HepG2 (cell line): ENCODE data around the gene C10orf143. TPM values are rescaled to one million over a fixed set of nuclear protein-coding genes. Genes with fewer than 3 reads are reported as not detected.

ENCODE experiments used
- ARHGAP35 ChIP-seq: sonication (generic); formaldehyde crosslinking; IDR thresholded peaks from 2 replicates; pipeline ENCODE4 v1.9.0; 2022; ENCODE audit warnings: mild to moderate bottlenecking, inconsistent platforms, moderate library complexity, missing genetic modification reagents, borderline replicate concordance
- ESRRA ChIP-seq: sonication (generic); formaldehyde crosslinking; IDR thresholded peaks from 2 replicates; pipeline ENCODE4 v1.5.1; 2020; ENCODE audit warnings: mild to moderate bottlenecking, low read depth, missing genetic modification reagents
- GMEB1 ChIP-seq: sonication (generic); formaldehyde crosslinking; IDR thresholded peaks from 2 replicates; pipeline ENCODE4 v1.5.1; 2020; ENCODE audit warnings: missing genetic modification reagents, mild to moderate bottlenecking, borderline replicate concordance
- HOXA3 ChIP-seq: sonication (generic); formaldehyde crosslinking; IDR thresholded peaks from 2 replicates; pipeline ENCODE4 v1.5.0; 2020; ENCODE audit warnings: missing genetic modification reagents
- JUN ChIP-seq: sonication (generic); formaldehyde crosslinking; IDR thresholded peaks from 2 replicates; pipeline ENCODE4 v1.4.0; 2020; ENCODE audit warnings: mild to moderate bottlenecking, missing genetic modification reagents
- MED1 ChIP-seq: sonication (generic); formaldehyde crosslinking; IDR thresholded peaks from 2 replicates; pipeline ENCODE4 v1.4.0; 2020; ENCODE audit warnings: missing genetic modification reagents
- NPAS2 ChIP-seq: sonication (generic); formaldehyde crosslinking; IDR thresholded peaks from 2 replicates; pipeline ENCODE4 v1.8.0; 2022; ENCODE audit warnings: mild to moderate bottlenecking, missing genetic modification reagents, borderline replicate concordance
- NR2C2 ChIP-seq: sonication (generic); formaldehyde crosslinking; IDR thresholded peaks from 2 replicates; pipeline ENCODE4 v1.4.0; 2020; ENCODE audit warnings: missing genetic modification reagents, mild to moderate bottlenecking, moderate library complexity, borderline replicate concordance
- POGK ChIP-seq: sonication (generic); formaldehyde crosslinking; conservative IDR thresholded peaks from 2 replicates; pipeline ENCODE4 v1.8.0; 2022; ENCODE audit warnings: mild to moderate bottlenecking, moderate library complexity, missing genetic modification reagents
- POGZ ChIP-seq: sonication (generic); formaldehyde crosslinking; IDR thresholded peaks from 2 replicates; pipeline ENCODE4 v1.4.0; 2020; ENCODE audit warnings: mild to moderate bottlenecking, missing genetic modification reagents
- RAD51 ChIP-seq: fragments of 450-650 bp; IDR thresholded peaks from 2 replicates; pipeline ENCODE4 v1.6.1; 2016; ENCODE audit warnings: borderline replicate concordance
- ZBTB39 ChIP-seq: sonication (generic); formaldehyde crosslinking; IDR thresholded peaks from 2 replicates; pipeline ENCODE4 v1.5.0; 2020; ENCODE audit warnings: missing genetic modification reagents
- ZNF468 ChIP-seq: sonication (generic); formaldehyde crosslinking; IDR thresholded peaks from 2 replicates; pipeline ENCODE4 v1.8.0; 2022; ENCODE audit warnings: mild to moderate bottlenecking, moderate library complexity, missing genetic modification reagents
- ZNF563 ChIP-seq: sonication (generic); formaldehyde crosslinking; IDR thresholded peaks from 2 replicates; pipeline ENCODE4 v1.8.0; 2022; ENCODE audit warnings: mild to moderate bottlenecking, moderate library complexity, missing genetic modification reagents
- ZNF607 ChIP-seq: sonication (generic); formaldehyde crosslinking; IDR thresholded peaks from 2 replicates; pipeline ENCODE4 v1.5.1; 2020; ENCODE audit warnings: missing genetic modification reagents, mild to moderate bottlenecking, borderline replicate concordance
- ZNF614 ChIP-seq: IDR thresholded peaks from 2 replicates; pipeline ENCODE4 v1.6.1; 2018; ENCODE audit warnings: missing biosample characterization, missing genetic modification reagents, inconsistent platforms, borderline replicate concordance
- ZNF75D ChIP-seq: sonication (generic); formaldehyde crosslinking; IDR thresholded peaks from 2 replicates; pipeline ENCODE4 v1.8.1; 2023; ENCODE audit warnings: missing genetic modification reagents, mild to moderate bottlenecking, borderline replicate concordance
- ZNF772 ChIP-seq: sonication (generic); formaldehyde crosslinking; IDR thresholded peaks from 2 replicates; pipeline ENCODE4 v1.5.0; 2020; ENCODE audit warnings: mild to moderate bottlenecking, missing genetic modification reagents
- ZSCAN9 ChIP-seq: IDR thresholded peaks from 2 replicates; pipeline ENCODE4 v1.6.1; 2016; ENCODE audit warnings: borderline replicate concordance
- polyA plus RNA-seq, 8 experiments: library from polyadenylated mRNA; depleted of rRNA in 3 of 8; stranded (reverse) in 7 of 8; unstranded in 1 of 8; fragments of >200 nt; fragmentation: Illumina TruSeq in 4 of 8; extraction: Trizol in 4 of 8; gene quantifications; 2 replicates each; pipeline versions ENCODE4 v1.2.1 to v1.2.3, GENCODE V29; 2011 to 2016; ENCODE audit warnings: low read depth in 4 of 8, missing spikeins in 1 of 8, mixed read lengths in 1 of 8; ENCODE audit not compliant: insufficient read depth in 1 of 8
- total RNA-seq, 5 experiments: library from RNA; depleted of rRNA; stranded (reverse); fragments of >200 nt; fragmentation: Illumina TruSeq; extraction: Trizol; gene quantifications; 2 replicates each; pipeline ENCODE4 v1.2.3, GENCODE V29; 2016; ENCODE audit warnings: low read depth in 1 of 5
- TF ChIP-seq, protein P1 (sequence below): IDR thresholded peaks from 2 replicates; pipeline ENCODE4 v1.6.1; 2018; ENCODE audit warnings: missing genetic modification reagents, mild to moderate bottlenecking, missing compliant biosample characterization
- TF ChIP-seq, protein P2 (sequence below): sonication (generic); formaldehyde crosslinking; IDR thresholded peaks from 2 replicates; pipeline ENCODE4 v1.8.1; 2023; ENCODE audit warnings: missing genetic modification reagents, inconsistent platforms, borderline replicate concordance

Gene C10orf143
- total and polyA plus RNA-seq, 2 of the 13 experiments (the other 11 are each of a cell fraction or from before 2014, with no cell fraction given), result 0.21 to 0.91 TPM

DNA sequence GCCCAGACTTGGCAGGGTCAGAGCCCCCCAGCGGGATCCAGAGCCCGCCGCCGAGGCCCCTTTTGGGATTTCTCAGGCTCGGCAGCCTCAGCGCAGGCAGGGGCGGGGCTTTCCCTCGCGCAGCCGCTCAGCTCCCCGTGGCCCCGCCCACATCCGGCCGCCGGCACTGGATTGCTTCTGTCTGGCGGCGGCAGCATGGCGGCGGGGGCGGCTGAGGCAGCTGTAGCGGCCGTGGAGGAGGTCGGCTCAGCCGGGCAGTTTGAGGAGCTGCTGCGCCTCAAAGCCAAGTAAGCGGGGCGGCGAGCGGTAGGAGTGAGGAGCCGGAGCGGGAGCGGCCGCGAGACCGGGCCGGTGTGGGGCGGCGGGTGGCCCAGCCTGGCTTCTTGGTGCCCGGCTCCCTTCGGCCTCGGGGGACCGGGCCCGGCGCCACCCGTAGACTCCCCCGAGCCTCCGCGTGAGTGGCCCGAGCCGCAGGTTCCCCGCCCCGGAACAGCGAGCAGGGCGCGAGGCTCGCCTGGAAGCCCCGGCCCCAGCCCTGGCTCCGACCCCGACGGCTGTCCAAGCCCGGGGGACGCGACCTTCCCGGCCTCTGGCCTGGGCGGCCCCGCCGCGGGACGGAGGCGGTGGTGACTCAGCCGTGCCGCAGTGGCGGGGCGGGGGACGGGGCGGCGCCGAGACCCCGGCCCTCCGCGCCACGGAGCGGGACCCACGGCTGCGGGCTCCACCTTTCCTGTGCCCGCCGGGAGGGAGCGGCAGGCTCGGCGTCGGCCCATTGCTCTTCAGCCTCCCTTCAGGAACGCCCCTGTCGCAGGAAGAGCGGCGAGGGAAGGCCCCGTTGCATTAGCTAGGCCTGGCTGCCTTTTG lies 25.8 kb upstream of the C10orf143 start, which contains the start of gene GLRX3 (continued):
- no peak for TF ChIP-seq ZNF75D (CRISPR knock-in tag)
- TF ChIP-seq RAD51, result no peak
- peak; percentile 82 for TF ChIP-seq HOXA3 (CRISPR knock-in tag)
- peak; percentile 71; the same call in 1 of the 2 replicates for TF ChIP-seq ZNF772
- no peak; the same call in 1 of the 2 replicates for TF ChIP-seq NR2C2 (CRISPR knock-in tag)
- TF ChIP-seq MED1 (CRISPR knock-in tag), result peak; percentile 58
- no peak for TF ChIP-seq ZNF468
- TF ChIP-seq, protein P1, sequence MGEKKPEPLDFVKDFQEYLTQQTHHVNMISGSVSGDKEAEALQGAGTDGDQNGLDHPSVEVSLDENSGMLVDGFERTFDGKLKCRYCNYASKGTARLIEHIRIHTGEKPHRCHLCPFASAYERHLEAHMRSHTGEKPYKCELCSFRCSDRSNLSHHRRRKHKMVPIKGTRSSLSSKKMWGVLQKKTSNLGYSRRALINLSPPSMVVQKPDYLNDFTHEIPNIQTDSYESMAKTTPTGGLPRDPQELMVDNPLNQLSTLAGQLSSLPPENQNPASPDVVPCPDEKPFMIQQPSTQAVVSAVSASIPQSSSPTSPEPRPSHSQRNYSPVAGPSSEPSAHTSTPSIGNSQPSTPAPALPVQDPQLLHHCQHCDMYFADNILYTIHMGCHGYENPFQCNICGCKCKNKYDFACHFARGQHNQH (CRISPR knock-in tag), result peak; percentile 50; the same call in 1 of the 2 replicates
- TF ChIP-seq POGZ, result peak; percentile 27; the same call in 1 of the 2 replicates
- TF ChIP-seq JUN (CRISPR knock-in tag), result no peak; the same call in 1 of the 2 replicates
- no peak for TF ChIP-seq ZNF614 (CRISPR knock-in tag)
- no peak for TF ChIP-seq ZSCAN9 (CRISPR knock-in tag)
- TF ChIP-seq, protein P2, sequence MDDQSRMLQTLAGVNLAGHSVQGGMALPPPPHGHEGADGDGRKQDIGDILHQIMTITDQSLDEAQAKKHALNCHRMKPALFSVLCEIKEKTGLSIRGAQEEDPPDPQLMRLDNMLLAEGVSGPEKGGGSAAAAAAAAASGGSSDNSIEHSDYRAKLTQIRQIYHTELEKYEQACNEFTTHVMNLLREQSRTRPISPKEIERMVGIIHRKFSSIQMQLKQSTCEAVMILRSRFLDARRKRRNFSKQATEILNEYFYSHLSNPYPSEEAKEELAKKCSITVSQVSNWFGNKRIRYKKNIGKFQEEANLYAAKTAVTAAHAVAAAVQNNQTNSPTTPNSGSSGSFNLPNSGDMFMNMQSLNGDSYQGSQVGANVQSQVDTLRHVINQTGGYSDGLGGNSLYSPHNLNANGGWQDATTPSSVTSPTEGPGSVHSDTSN (CRISPR knock-in tag), result no peak
- no peak for TF ChIP-seq ARHGAP35 (CRISPR knock-in tag)
- TF ChIP-seq GMEB1 (CRISPR knock-in tag), result peak; percentile 70
- no peak for TF ChIP-seq ESRRA (CRISPR knock-in tag)
- no peak for TF ChIP-seq ZNF607 (CRISPR knock-in tag)
- no peak for TF ChIP-seq POGK
- no peak for TF ChIP-seq ZBTB39 (CRISPR knock-in tag)
- 0 out of 2 replicates have a peak, but pooled peaks have one; percentile 50 for TF ChIP-seq ZNF563 (CRISPR knock-in tag)
- TF ChIP-seq NPAS2, result no peak
